D341Med (cell line): ENCODE data around the gene FARP2.
"Not testable (repeated sequence)": the region's sequence is repeated elsewhere in the genome, so short reads cannot be mapped to it uniquely, and the experiment has no call there.

ENCODE experiments used
- DNase-seq: peaks from one replicate; pipeline ENCODE4 v3.0.0; 2012; ENCODE audit warnings: low spot score

Gene FARP2

DNA sequence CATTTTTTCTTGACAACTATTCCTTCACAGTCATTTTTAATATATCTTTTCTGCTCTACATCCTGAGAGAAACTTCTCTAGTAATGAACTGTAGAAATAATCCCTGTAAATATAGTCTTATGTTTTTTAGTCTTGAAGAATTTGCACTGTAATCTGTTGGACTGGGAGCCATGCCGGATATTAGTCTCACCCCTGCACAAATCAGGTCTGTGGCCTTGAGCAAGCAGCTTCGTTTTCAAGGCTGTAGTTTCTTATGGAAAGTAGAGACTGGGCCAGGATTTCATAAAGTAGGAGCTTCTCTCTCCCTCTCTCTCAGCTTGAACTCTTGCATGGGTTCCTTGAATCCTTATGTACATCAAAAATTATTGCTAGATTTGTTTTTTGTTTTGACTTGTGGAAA lies 8.7 kb downstream of the FARP2 start:
- no peak for DNase-seq

GRCh38 chr2:241366678-241367077 lies 10.6 kb downstream of the FARP2 start:
- no peak for DNase-seq

- DNase-seq: no peak
Measured at GRCh38 chr2:241368643-241369042, 12.6 kb downstream of the FARP2 start.

DNA sequence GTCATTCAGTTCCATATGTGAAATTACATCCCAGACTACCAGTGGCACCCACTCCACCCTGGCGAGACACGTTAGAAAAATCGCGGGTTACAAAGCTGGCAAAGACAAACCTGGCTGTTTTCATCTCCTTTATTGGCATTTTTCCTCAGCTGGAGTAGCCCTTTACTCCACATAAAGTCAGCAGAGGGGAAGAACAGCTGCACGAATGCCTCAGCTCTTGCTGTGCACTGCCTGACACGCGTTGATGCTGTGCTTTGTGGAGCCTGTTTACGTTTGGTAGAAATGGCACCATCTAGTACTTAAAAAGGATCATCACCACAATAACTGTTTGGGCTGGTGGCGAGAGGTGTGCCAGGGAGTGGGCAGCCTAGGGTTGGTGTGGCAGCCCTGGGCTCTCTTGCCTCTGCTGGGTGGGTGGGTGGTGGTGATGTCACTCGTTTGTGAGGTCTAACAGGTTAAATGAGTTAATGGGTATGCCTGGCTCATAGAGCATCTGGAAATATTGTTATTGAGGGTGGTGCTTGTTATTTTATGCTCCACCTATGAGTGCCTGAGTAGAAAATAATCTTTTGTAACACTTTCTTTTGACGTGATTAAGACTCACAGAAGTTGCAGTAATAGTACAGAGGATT lies 16.4 kb downstream of the FARP2 start:
- no peak for DNase-seq

DNA sequence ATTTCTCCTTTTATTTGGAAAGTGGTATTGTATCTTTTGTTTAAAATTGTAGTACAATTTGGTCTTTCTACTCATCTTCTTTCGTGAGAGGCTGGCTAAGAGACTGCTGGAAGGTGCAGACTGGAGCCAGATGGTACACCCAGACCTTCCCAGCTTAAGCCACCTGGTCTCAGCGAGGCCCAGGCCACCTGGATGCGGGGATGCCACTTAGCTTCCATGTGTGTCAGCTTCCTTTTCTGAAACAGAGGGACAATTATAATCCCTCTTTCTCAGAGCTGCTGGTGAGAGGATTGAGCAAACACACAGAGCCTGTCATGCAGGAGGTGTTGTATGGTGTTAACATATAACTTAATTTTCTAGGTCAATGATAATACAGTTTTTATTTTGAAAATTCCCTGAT lies 17.4 kb downstream of the FARP2 start:
- DNase-seq: peak; percentile 76

DNA sequence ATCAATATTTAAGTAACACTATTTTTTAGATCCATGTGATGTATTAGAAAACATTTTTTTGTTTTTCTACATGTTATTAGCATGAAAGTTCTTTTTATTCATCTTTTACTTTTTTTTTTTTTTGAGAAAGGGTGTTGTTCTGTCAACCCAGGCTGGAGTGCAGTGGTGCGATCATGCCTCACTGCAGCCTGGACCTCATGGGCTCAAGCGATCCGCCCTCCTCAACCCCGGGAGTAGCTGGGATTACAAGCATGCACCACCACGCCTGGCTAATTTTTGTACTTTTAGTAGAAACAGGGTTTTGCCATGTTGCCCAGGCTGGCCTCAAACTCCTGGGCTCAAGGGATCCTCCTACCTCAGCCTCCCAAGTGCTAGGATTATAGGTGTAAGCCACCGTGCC lies 17.8 kb downstream of the FARP2 start:
- DNase-seq: not testable (repeated sequence)

DNA sequence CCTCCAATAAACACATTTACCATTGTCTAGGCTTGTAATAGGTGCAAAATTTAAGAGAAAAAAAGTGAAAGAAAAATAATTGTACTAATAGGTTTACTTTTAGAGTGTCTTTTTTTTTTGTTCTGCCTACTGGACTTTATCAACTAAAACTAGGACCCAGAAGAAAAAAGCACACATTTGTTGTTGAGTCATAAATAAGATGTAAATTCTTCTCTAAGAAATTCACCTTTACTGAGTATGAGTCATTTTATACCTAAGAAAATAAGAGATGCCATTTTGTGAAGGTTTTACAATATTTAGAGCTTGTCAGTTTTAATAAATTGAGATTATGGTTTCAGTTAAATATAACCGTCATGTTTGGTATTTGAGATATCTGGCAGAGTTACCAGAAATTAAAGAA lies 19.2 kb downstream of the FARP2 start:
- DNase-seq: no peak

DNA sequence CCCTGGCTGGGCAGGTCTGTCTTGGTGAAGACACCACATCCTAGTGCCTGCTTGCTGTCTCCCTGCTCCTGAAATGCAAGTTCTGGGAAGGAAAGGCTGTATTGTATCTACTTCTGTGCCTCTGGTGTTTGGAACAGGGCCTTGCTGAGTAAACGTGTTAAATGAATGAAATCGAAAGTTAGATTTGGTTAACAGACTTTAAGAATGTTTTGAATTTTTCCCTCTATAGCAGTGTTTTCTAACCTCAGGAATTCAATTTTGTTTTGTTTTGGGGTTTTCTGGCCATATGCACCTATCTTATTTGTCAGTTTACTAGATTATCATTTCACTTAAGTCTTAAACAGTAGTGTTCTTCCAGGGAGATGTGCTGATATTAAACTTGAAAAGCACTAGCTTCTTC lies 20.7 kb downstream of the FARP2 start:
- no peak for DNase-seq

- no peak for DNase-seq
Measured at GRCh38 chr2:241378816-241379215, 22.7 kb downstream of the FARP2 start.

DNA sequence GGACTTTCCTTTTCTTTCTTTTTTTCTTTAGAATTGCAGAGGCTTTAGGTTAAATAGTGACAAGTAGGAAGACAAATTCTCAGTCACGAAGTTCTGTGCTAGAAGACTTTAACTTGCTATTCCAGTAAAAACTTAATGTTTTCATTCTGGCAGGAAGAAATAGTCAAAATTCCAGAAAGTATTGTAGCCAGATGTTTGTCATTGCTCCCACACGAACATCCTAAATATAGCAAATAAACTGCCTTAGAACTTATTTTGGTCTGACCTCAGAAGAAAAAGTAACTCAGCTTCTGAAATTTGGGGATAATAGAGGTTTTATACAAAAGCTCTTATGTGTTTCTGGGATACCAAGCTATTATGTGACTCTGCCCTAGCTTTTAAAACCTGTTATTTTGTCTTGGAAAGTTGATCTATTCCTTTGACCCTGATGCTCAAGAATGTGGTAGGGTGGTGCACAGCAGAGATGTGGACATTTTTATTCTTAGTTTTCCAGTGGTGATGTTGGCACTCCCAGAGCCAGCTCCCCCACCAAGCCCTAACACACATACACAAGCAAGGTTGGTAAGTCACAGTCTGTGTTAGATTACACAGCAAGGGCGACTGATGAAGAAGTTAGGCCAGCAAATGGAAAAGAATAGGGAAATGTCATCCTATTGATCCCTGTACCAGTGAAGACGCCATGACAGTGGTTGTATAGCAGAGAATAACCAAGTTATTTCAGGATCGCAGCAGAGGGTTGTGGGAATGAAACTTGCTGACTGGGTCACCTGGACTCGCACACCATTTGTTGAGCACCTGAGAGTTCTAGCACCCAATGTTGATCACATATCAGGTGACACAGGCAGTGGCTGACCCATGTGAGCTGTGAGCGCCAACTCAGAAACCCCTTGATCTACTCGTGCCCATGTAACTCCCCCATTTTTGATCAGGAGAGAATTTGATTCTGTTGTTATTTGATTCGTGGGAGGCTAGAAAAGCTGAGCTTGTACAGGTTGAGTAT lies 23.7 kb downstream of the FARP2 start:
- no peak for DNase-seq

GRCh38 chr2:241381872-241382271 lies 25.8 kb downstream of the FARP2 start:
- DNase-seq: no peak

GRCh38 chr2:241385450-241385849 lies 29.4 kb downstream of the FARP2 start:
- not testable (repeated sequence) for DNase-seq

- DNase-seq: no peak
Measured at GRCh38 chr2:241386519-241386918, 30.4 kb downstream of the FARP2 start.

DNA sequence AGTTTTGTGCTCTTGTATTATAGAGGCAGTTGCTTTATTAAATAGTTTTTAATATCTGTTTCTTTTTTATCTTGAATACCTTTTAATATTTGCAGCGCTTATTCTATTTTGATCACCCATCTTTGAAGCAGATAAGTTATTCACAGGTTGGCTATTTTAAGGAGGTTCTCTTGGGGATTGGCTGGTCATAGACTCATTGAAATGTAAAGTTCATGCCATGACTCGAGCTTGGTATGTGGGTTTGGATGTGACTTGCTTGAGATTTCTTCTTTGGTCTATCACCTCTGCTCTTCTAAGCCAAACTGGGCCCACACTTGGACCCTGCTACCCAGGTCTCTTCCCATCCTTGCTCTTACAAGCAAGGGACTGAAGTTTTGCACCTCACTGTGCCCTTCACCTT lies 33.6 kb downstream of the FARP2 start:
- no peak for DNase-seq

- no peak for DNase-seq
Measured at GRCh38 chr2:241390301-241391206, 34.5 kb downstream of the FARP2 start.

GRCh38 chr2:241391892-241392665 lies 36.0 kb downstream of the FARP2 start:
- DNase-seq: peak; percentile 55

- DNase-seq: not testable (repeated sequence)
Measured at GRCh38 chr2:241392753-241393152, 36.7 kb downstream of the FARP2 start.

GRCh38 chr2:241393524-241394196 lies 37.6 kb downstream of the FARP2 start:
- no peak for DNase-seq

GRCh38 chr2:241396809-241397208 lies 40.7 kb downstream of the FARP2 start:
- not testable (repeated sequence) for DNase-seq

DNA sequence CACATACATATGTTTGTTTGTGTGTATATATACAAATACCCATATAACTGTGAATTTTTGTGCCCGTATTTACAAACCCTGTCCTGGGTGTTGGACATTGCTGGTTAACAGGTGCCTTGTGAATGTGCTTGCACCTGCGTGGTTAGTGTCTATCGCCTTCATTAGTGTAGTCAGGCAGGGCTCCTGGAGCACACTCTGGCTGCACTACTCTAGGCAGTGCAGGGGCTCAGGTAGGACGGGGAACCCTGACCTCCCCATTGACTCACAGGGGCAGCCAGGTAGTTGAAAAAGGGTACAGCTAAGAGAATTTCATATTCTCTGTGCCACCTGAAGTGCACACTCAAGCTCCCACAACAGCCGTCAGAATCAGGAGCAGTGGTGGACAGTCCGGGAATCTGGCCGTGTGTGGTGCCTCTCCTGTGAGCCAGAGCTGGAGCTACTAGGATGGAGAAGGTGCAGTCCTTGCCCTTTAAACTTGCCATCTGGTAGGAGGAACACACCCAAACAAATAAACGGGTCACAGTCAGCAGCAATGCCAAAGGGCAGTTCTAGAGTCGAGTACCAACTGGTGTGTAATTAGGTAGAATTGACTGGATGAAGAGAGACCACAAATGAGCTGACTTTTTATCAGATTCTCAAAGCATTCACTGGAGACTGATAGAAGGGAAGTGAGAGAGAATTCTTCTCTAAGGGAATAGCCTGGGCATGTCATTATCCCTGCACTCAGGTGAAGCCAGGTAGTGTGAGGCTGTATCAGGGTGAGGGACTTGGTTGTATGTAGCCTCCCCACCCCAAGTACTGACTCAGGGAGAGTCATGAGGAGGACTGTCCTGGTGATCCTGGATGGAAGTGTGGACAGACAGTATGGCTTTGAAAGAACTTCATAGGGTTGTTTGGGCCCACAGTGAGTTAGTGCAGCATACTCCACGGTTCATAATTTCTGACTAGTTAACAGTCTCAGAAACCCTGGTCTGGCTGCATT lies 44.1 kb downstream of the FARP2 start:
- no peak for DNase-seq
